OCI-LY7 (cell line): Measurements from ENCODE around the gene PRKCA. TPM values are rescaled to one million over a fixed set of nuclear protein-coding genes. Genes with fewer than 3 reads are reported as not detected.

Source experiments
- BruUV-seq: library from RNA; stranded (reverse); fragments of 400-500 nt; replicated peaks from 2 replicates; lab custom pipeline; 2021; lab: Mats Ljungman, UMichigan
- CTCF ChIA-PET: fragments of 300-600 bp; sonication (Branson Sonifier 250); formaldehyde crosslinking; loops from one replicate; lab custom pipeline; 2022; ENCODE audit warnings: antibody characterized with exemption; ENCODE audit not compliant: unreplicated experiment; lab: Charles Lee
- POLR2A ChIA-PET: fragments of 300-600 bp; sonication (Branson Sonifier 250); formaldehyde crosslinking; loops from one replicate; lab custom pipeline; 2022; ENCODE audit warnings: antibody characterized with exemption; lab: Charles Lee
- DNase-seq: peaks from one replicate; pipeline ENCODE4 v3.0.0-alpha.2; 2015; ENCODE audit warnings: low spot score
- H2AFZ ChIP-seq: fragments of 200-600 bp; sonication (generic), shearing (Covaris generic); 2 replicates; pipeline ENCODE4 v1.6.1; 2014; ENCODE audit warnings: mild to moderate bottlenecking, antibody characterized with exemption, low read length, moderate library complexity
- H3K27ac ChIP-seq: fragments of 200-600 bp; sonication (generic); 2 replicates; pipeline ENCODE4 v1.5.1; 2014; ENCODE audit warnings: mixed run types, low read depth, mild to moderate bottlenecking, moderate library complexity, low read length, inconsistent platforms; ENCODE audit not compliant: poor library complexity, severe bottlenecking
- H3K36me3 ChIP-seq: fragments of 200-600 bp; sonication (generic); 2 replicates; pipeline ENCODE4 v1.6.1; 2014; ENCODE audit warnings: mild to moderate bottlenecking, antibody characterized with exemption, low read length, moderate library complexity, mixed read lengths; ENCODE audit not compliant: insufficient read depth
- H3K4me1 ChIP-seq: fragments of 200-600 bp; sonication (generic); 2 replicates; pipeline ENCODE4 v1.5.1; 2014; ENCODE audit warnings: mild to moderate bottlenecking, low read length; ENCODE audit not compliant: insufficient read depth, poor library complexity, severe bottlenecking
- H3K4me2 ChIP-seq: fragments of 200-600 bp; sonication (generic); 2 replicates; pipeline ENCODE4 v1.6.1; 2014; ENCODE audit warnings: mild to moderate bottlenecking, low read length
- H3K4me3 ChIP-seq: fragments of 200-600 bp; sonication (generic); 2 replicates; pipeline ENCODE4 v1.5.1; 2014; ENCODE audit warnings: mild to moderate bottlenecking, low read depth, low read length; ENCODE audit not compliant: poor library complexity, severe bottlenecking
- H3K79me2 ChIP-seq: fragments of 200-600 bp; sonication (generic); 2 replicates; pipeline ENCODE4 v1.6.1; 2016; ENCODE audit warnings: low read depth, mild to moderate bottlenecking, low read length, moderate library complexity, mixed read lengths; ENCODE audit not compliant: insufficient read depth
- H3K9me2 ChIP-seq: fragments of 200-600 bp; sonication (generic); 2 replicates; pipeline ENCODE4 v1.6.1; 2016; ENCODE audit warnings: mild to moderate bottlenecking, low read length, mixed read lengths; ENCODE audit not compliant: insufficient read depth
- H3K9me3 ChIP-seq: fragments of 200-600 bp; sonication (generic); 2 replicates; pipeline ENCODE4 v1.6.1; 2014; ENCODE audit warnings: mild to moderate bottlenecking, mixed run types, low read length, mixed read lengths
- H4K20me1 ChIP-seq: fragments of 200-600 bp; sonication (generic); 2 replicates; pipeline ENCODE4 v1.6.1; 2014; ENCODE audit warnings: mild to moderate bottlenecking, antibody characterized with exemption, low read length, moderate library complexity, mixed read lengths; ENCODE audit not compliant: insufficient read depth
- CTCF ChIP-seq: fragments of 200-600 bp; sonication (generic); conservative IDR thresholded peaks from 2 replicates; pipeline ENCODE4 v1.5.1; 2014; ENCODE audit warnings: mild to moderate bottlenecking, antibody characterized with exemption, low read length, moderate library complexity, mixed read lengths
- EZH2phosphoT487 ChIP-seq: fragments of 200-600 bp; sonication (generic); IDR thresholded peaks from 2 replicates; pipeline ENCODE4 v1.6.1; 2018; ENCODE audit warnings: low read depth, borderline replicate concordance, mild to moderate bottlenecking, mixed run types, antibody characterized with exemption, low read length, moderate library complexity, mixed read lengths
- intact Hi-C: fragments of 100-400 bp; cut with micrococcal nuclease; formaldehyde crosslinking; loops from one replicate; pipeline ENCODE4 v1.10.0; 2022; ENCODE audit not compliant: unreplicated experiment
- total RNA-seq, 2 experiments: library from RNA; depleted of rRNA in 1 of 2; stranded (reverse); fragments of >200 nt in 1 of 2; shearing (Covaris generic) in 1 of 2; gene quantifications; 2 replicates each; pipeline ENCODE4 v1.2.3, GENCODE V29; 2014 to 2022

The PRKCA gene
- total RNA-seq, 2 experiments from 2014 or later, result 6.6 to 32.1 TPM

GRCh38 chr17:66829883-66830282 lies 527.5 kb downstream of the PRKCA start:
- Histone ChIP-seq H3K36me3 (no peaks in the 10 kb centered on the region), H3K4me1 (no peaks in the 10 kb centered on the region), H3K4me2 (no peak overlapping the region), H3K9me2 (no peaks in the 10 kb centered on the region), H2AFZ (no peak overlapping the region), H3K79me2 (no peaks in the 10 kb centered on the region), H3K4me3 (no peak overlapping the region), H3K9me3 (no peaks in the 10 kb centered on the region), H3K27ac (no peak overlapping the region), H4K20me1 (no peaks in the 10 kb centered on the region)
- ChIA-PET CTCF (no interaction called here), POLR2A (interaction anchor here (1.4 kb wide), 1 partner anchor 43 kb away, joined by 3 read pairs; no protein-coding TSS in a partner anchor)
- TF ChIP-seq EZH2phosphoT487 (no peak), CTCF (no peak)
- no peak for DNase-seq
- no TSS peak for BruUV-seq
- intact Hi-C loops, result no loop called here

- Histone ChIP-seq H3K4me3 (no peak overlapping the region), H3K79me2 (no peaks in the 10 kb centered on the region), H3K9me2 (no peaks in the 10 kb centered on the region), H2AFZ (no peak overlapping the region), H3K36me3 (no peaks in the 10 kb centered on the region), H3K4me1 (no peaks in the 10 kb centered on the region), H3K4me2 (no peak overlapping the region), H3K27ac (no peak overlapping the region), H4K20me1 (no peaks in the 10 kb centered on the region), H3K9me3 (no peaks in the 10 kb centered on the region)
- no TSS peak for BruUV-seq
- POLR2A ChIA-PET, result interaction anchor here (1.1 to 1.4 kb wide), 2 partner anchors 30 to 44 kb away, joined by 3 read pairs; no protein-coding TSS in a partner anchor
- intact Hi-C loops, result no loop called here
- TF ChIP-seq CTCF (no peak), EZH2phosphoT487 (no peak)
- CTCF ChIA-PET, result no interaction called here
- no peak for DNase-seq
Measured at GRCh38 chr17:66830451-66830850, 528.0 kb downstream of the PRKCA start.

DNA sequence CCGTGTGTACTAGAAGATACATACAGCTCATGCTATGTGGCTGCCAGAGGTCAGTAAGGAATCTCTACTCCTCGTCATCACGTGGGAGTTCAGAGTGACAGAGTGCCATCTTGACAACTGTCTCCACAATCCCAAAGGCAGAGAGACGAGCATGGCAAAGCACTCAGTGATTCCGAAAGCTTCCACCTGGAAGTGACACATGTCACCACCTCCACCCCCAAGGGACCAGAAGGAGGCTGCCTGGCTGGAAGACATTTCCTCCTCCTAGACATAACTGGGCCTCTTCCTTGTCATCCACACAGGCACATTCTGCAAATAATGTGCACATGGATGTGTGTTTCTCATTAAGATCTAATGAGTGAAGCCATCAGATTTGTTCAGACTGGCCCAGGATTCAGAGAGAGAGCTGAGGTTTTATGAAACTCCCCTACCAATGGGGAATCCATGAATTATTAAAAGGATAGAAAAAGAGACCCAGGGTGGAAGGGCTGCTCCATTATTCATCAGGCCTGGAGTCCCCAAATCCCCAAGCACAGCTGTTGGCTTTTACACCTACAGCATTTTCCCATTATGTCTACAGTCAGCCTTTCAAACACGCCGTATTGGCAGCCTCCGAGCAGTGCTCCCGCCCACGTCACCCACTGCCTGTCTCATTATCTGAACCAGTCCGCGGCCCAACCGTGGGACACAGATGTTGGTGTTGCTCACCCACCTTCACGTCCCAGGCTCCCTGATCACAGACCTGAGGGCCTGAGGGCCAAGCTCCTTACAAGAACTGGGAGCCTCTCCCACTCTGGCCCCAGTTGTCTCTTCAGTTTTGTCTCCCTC lies 529.2 kb downstream of the PRKCA start:
- H3K9me3 ChIP-seq, result no peaks in the 10 kb centered on the region
- DNase-seq, result no peak
- no peaks in the 10 kb centered on the region for H3K9me2 ChIP-seq
- H3K4me1 ChIP-seq, result no peaks in the 10 kb centered on the region
- H2AFZ ChIP-seq, result no peak overlapping the region
- no peaks in the 10 kb centered on the region for H3K79me2 ChIP-seq
- ChIA-PET POLR2A (interaction anchor here (1.1 kb wide), 1 partner anchor 29 kb away, joined by 3 read pairs; no protein-coding TSS in a partner anchor), CTCF (no interaction called here)
- H3K4me2 ChIP-seq, result no peak overlapping the region
- H3K4me3 ChIP-seq, result no peak overlapping the region
- no peaks in the 10 kb centered on the region for H3K36me3 ChIP-seq
- intact Hi-C loops, result no loop called here
- no TSS peak for BruUV-seq
- no peaks in the 10 kb centered on the region for H4K20me1 ChIP-seq
- no peak overlapping the region for H3K27ac ChIP-seq
- no peak for TF ChIP-seq EZH2phosphoT487
- no peak for TF ChIP-seq CTCF
